NCI-H2196 (cell line): ENCODE results near the gene CFAP45.

ENCODE experiments used
- DNase-seq: peaks from one replicate; lab custom pipeline; 2025; ENCODE audit not compliant: unreplicated experiment; lab: John Stamatoyannopoulos, UW

Gene CFAP45

GRCh38 chr1:159924025-159924790 is 24.2 kb upstream of the CFAP45 start:
- peak; percentile 68 for DNase-seq

- DNase-seq, result peak; percentile 89
These were observed 23.4 kb upstream of the CFAP45 start for GRCh38 chr1:159923203-159924024.

- no peak for DNase-seq
These were observed 22.7 kb upstream of the CFAP45 start for GRCh38 chr1:159922511-159923202.

- no peak for DNase-seq
These were observed 21.9 kb upstream of the CFAP45 start for GRCh38 chr1:159921700-159922504.

GRCh38 chr1:159921251-159921650 is 21.3 kb upstream of the CFAP45 start:
- no peak for DNase-seq

GRCh38 chr1:159920651-159921050 is 20.7 kb upstream of the CFAP45 start:
- no peak for DNase-seq

GRCh38 chr1:159920202-159920601 is 20.2 kb upstream of the CFAP45 start:
- DNase-seq, result no peak

- no peak for DNase-seq
These were observed 19.4 kb upstream of the CFAP45 start for GRCh38 chr1:159919236-159919865.

GRCh38 chr1:159918352-159919200 is 18.6 kb upstream of the CFAP45 start:
- DNase-seq, result no peak

GRCh38 chr1:159917533-159918351 is 17.8 kb upstream of the CFAP45 start:
- DNase-seq, result no peak

GRCh38 chr1:159916242-159917051 is 16.5 kb upstream of the CFAP45 start:
- no peak for DNase-seq

- DNase-seq, result no peak
These were observed 15.7 kb upstream of the CFAP45 start for GRCh38 chr1:159915571-159916241.

- DNase-seq, result peak; percentile 33
These were observed 14.5 kb upstream of the CFAP45 start for GRCh38 chr1:159914252-159915018.

GRCh38 chr1:159913451-159914192 is 13.7 kb upstream of the CFAP45 start:
- DNase-seq, result peak; percentile 24

GRCh38 chr1:159911326-159912070 is 11.5 kb upstream of the CFAP45 start:
- DNase-seq, result no peak
